Prostate gland (tissue), 2 donors: ENCODE measurements around the gene FAM240B.

Experiments
- CTCF ChIP-seq, 4 experiments: fragments of 200-600 bp in 2 of 4; fragments of 450-650 bp in 2 of 4; sonication (generic) in 2 of 4; IDR thresholded peaks; 1 replicate in 3 of 4; 2 replicates in 1 of 4; pipeline ENCODE4 v1.5.1; 2016 to 2019; ENCODE audit warnings: antibody characterized with exemption in 4 of 4, mild to moderate bottlenecking in 2 of 4, moderate library complexity in 2 of 4
- POLR2A ChIP-seq: fragments of 450-650 bp; IDR thresholded peaks from one replicate; pipeline ENCODE4 v1.6.1; 2016; ENCODE audit warnings: antibody characterized with exemption, mild to moderate bottlenecking

- TF ChIP-seq CTCF (IDR thresholded peaks at IDR 0.05): no peak
- no peak for TF ChIP-seq POLR2A
Observed at GRCh38 chr9:38671372-38671731, 48.6 kb downstream of the FAM240B start.
